ENCODE results near the gene HEPACAM.

HEPACAM gene

DNA sequence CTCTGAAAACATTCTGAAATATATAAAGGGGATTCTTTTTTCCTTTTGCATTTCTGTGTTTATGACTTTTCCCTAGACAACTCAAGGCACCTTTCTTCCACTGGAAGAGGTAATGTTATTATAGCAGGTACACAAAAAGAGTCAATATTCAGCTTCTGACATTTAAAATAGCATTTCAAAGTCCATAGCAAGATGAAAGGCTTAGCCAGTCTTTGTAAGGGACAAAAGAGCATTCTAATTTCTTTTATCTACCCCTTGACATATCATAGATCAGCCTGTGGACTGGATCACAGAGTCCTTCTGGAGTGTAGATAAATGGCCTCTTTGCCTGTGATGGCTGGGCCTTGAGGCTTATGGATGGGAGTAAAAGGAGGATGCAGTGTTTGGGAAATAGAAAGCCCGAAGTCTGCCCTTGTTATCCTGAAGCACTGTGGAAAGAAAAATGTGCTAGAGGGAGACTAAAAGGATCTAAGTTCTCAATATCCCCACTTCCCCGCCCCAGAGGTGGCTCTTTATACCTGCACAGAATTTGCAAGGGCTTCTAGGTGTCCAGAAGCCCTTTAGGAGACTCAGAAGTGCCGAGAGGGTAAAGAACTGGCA, 1.6 kb upstream of the HEPACAM start:
- DNase-seq (ENCODE audit: extremely low spot score) = no peak
- TF ChIP-seq ZNF384 (IDR thresholded peaks at IDR 0.05) (no peak), FOXA1 (IDR thresholded peaks at IDR 0.05) (no peak), ELF4 (IDR thresholded peaks at IDR 0.05) (no peak), FOXM1 (IDR thresholded peaks at IDR 0.05; ENCODE audit: borderline replicate concordance) (no peak), ARNT (IDR thresholded peaks at IDR 0.05) (no peak), SUZ12 (IDR thresholded peaks at IDR 0.05) (no peak), LEF1 (IDR thresholded peaks at IDR 0.05; ENCODE audit: borderline replicate concordance) (no peak), TARDBP (IDR thresholded peaks at IDR 0.05) (no peak), SP1 (IDR thresholded peaks at IDR 0.05) (no peak), L3MBTL2 (conservative IDR thresholded peaks at IDR 0.05) (no peak), CTBP1 (IDR thresholded peaks at IDR 0.05; ENCODE audit: borderline replicate concordance) (no peak), BHLHE40 (IDR thresholded peaks at IDR 0.05; ENCODE audit: borderline replicate concordance) (no peak), FOXK2 (IDR thresholded peaks at IDR 0.05) (no peak), NFRKB (IDR thresholded peaks at IDR 0.05) (no peak), HDGF (IDR thresholded peaks at IDR 0.05; ENCODE audit: borderline replicate concordance) (no peak)
- TF ChIP-seq, protein P1, sequence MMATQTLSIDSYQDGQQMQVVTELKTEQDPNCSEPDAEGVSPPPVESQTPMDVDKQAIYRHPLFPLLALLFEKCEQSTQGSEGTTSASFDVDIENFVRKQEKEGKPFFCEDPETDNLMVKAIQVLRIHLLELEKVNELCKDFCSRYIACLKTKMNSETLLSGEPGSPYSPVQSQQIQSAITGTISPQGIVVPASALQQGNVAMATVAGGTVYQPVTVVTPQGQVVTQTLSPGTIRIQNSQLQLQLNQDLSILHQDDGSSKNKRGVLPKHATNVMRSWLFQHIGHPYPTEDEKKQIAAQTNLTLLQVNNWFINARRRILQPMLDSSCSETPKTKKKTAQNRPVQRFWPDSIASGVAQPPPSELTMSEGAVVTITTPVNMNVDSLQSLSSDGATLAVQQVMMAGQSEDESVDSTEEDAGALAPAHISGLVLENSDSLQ (IDR thresholded peaks at IDR 0.05) = no peak
- ChIA-PET POLR2A (interaction anchor here (1.8 to 2.0 kb wide), 2 partner anchors 16 to 61 kb away, joined by 4 to 9 read pairs; partner anchors contain the start of gene CCDC15), CTCF (no interaction called here)

DNA sequence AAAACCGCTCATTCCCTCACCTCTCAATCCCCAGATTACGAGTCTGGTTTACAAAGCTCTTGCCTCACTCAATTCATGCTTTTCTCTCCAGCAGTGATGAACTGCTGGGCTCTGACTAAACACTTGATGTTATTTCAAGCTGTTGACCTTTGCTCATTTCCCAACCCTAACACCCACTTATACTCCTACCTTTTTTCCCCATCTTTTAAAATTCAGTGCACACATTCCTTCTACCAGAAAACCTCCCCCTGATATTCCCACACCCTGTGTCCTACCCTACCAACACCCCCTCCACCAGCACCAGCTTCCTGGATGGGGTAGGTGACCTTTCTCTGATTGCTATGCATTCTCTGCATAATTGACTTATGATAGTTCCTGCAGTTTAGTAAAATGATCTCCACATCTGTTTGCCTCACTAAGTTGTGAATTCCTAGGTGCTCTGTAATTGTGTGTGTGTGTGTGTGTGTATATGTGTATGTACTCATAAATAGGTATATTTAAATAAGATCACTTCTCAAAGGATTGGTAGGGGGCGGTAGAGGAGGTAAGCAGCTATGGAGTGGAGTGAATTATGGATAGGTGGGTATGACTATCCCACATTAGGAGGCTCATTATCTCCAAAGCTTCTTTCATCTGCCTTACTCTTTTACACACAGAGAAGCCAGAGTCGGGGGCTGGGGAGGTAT, 842 bp downstream of the HEPACAM start:
- DNase-seq (ENCODE audit: extremely low spot score) = no peak
- TF ChIP-seq NFRKB (IDR thresholded peaks at IDR 0.05) = no peak
- no peak for TF ChIP-seq FOXM1 (IDR thresholded peaks at IDR 0.05; ENCODE audit: borderline replicate concordance)
- TF ChIP-seq FOXA1 (IDR thresholded peaks at IDR 0.05) = no peak
- TF ChIP-seq L3MBTL2 (conservative IDR thresholded peaks at IDR 0.05) = no peak
- TF ChIP-seq FOXK2 (IDR thresholded peaks at IDR 0.05) = no peak
- TF ChIP-seq, protein P1 (IDR thresholded peaks at IDR 0.05) = no peak
- no peak for TF ChIP-seq ELF4 (IDR thresholded peaks at IDR 0.05)
- TF ChIP-seq ZNF384 (IDR thresholded peaks at IDR 0.05) = no peak
- TF ChIP-seq LEF1 (IDR thresholded peaks at IDR 0.05; ENCODE audit: borderline replicate concordance) = no peak
- ChIA-PET POLR2A (interaction anchor here (1.6 to 3.3 kb wide), 2 partner anchors 19 to 59 kb away, joined by 5 to 14 read pairs; partner anchors contain the start of gene CCDC15), CTCF (interaction anchor here (1.0 kb wide), 1 partner anchor 9 kb away, joined by 3 read pairs; no protein-coding TSS in a partner anchor)

DNA sequence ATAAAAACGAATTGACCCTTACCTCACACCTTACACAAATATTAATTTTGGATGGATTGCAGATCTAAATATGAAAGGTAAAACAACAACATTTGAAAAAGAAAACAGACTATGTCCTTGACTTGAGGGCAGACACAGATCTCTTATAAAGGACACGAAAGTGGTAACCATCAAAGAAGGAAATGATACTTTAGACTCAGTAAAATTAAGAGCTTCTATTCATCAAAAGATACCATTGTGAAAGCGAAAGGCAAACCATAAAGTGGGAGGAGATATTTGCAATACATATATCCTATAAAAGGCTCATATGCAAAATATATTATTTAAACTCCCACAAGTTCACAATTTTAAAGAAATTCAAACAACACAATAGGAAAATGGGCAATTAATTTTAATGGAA, 5.0 kb downstream of the HEPACAM start:
- DNase-seq (ENCODE audit: extremely low spot score) = no peak
- CTCF ChIA-PET = no interaction called here
- POLR2A ChIA-PET = no interaction called here
- TF ChIP-seq SP1 (IDR thresholded peaks at IDR 0.05) (no peak), ARNT (IDR thresholded peaks at IDR 0.05) (no peak), HDGF (IDR thresholded peaks at IDR 0.05; ENCODE audit: borderline replicate concordance) (no peak), TARDBP (IDR thresholded peaks at IDR 0.05) (no peak)

- DNase-seq (ENCODE audit: extremely low spot score) = no peak
- TF ChIP-seq FOXM1 (IDR thresholded peaks at IDR 0.05; ENCODE audit: borderline replicate concordance) = no peak
- no peak for TF ChIP-seq TARDBP (IDR thresholded peaks at IDR 0.05)
- no peak for TF ChIP-seq BHLHE40 (IDR thresholded peaks at IDR 0.05; ENCODE audit: borderline replicate concordance)
- TF ChIP-seq CTBP1 (IDR thresholded peaks at IDR 0.05; ENCODE audit: borderline replicate concordance) = no peak
- no peak for TF ChIP-seq LEF1 (IDR thresholded peaks at IDR 0.05; ENCODE audit: borderline replicate concordance)
- no peak for TF ChIP-seq L3MBTL2 (conservative IDR thresholded peaks at IDR 0.05)
- TF ChIP-seq FOXK2 (IDR thresholded peaks at IDR 0.05) = no peak
- TF ChIP-seq HDGF (IDR thresholded peaks at IDR 0.05; ENCODE audit: borderline replicate concordance) = no peak
- no peak for TF ChIP-seq ARNT (IDR thresholded peaks at IDR 0.05)
- TF ChIP-seq, protein P1 (IDR thresholded peaks at IDR 0.05) = no peak
- no peak for TF ChIP-seq ZNF384 (IDR thresholded peaks at IDR 0.05)
- no peak for TF ChIP-seq FOXA1 (IDR thresholded peaks at IDR 0.05)
- no peak for TF ChIP-seq ELF4 (IDR thresholded peaks at IDR 0.05)
- TF ChIP-seq SUZ12 (IDR thresholded peaks at IDR 0.05) = no peak
- no peak for TF ChIP-seq SP1 (IDR thresholded peaks at IDR 0.05)
- TF ChIP-seq NFRKB (IDR thresholded peaks at IDR 0.05) = no peak
- ChIA-PET CTCF (no interaction called here), POLR2A (no interaction called here)
These were observed 6.7 kb downstream of the HEPACAM start for GRCh38 chr11:124928942-124929665.

- TF ChIP-seq ARNT (IDR thresholded peaks at IDR 0.05) = no peak
- no peak for TF ChIP-seq FOXK2 (IDR thresholded peaks at IDR 0.05)
- TF ChIP-seq CTBP1 (IDR thresholded peaks at IDR 0.05; ENCODE audit: borderline replicate concordance) = no peak
- no peak for TF ChIP-seq ZNF384 (IDR thresholded peaks at IDR 0.05)
- TF ChIP-seq BHLHE40 (IDR thresholded peaks at IDR 0.05; ENCODE audit: borderline replicate concordance) = no peak
- TF ChIP-seq ELF4 (IDR thresholded peaks at IDR 0.05) = no peak
- no peak for TF ChIP-seq NFRKB (IDR thresholded peaks at IDR 0.05)
- no peak for TF ChIP-seq FOXA1 (IDR thresholded peaks at IDR 0.05)
- TF ChIP-seq, protein P1 (IDR thresholded peaks at IDR 0.05) = no peak
- TF ChIP-seq FOXM1 (IDR thresholded peaks at IDR 0.05; ENCODE audit: borderline replicate concordance) = no peak
- TF ChIP-seq L3MBTL2 (conservative IDR thresholded peaks at IDR 0.05) = no peak
- no peak for TF ChIP-seq SUZ12 (IDR thresholded peaks at IDR 0.05)
- TF ChIP-seq HDGF (IDR thresholded peaks at IDR 0.05; ENCODE audit: borderline replicate concordance) = no peak
- no peak for TF ChIP-seq LEF1 (IDR thresholded peaks at IDR 0.05; ENCODE audit: borderline replicate concordance)
- no peak for TF ChIP-seq SP1 (IDR thresholded peaks at IDR 0.05)
- no peak for TF ChIP-seq TARDBP (IDR thresholded peaks at IDR 0.05)
- POLR2A ChIA-PET = no interaction called here
- no peak for DNase-seq (ENCODE audit: extremely low spot score)
- CTCF ChIA-PET = interaction anchor here (0.7 kb wide), 1 partner anchor 1706 kb away, joined by 4 read pairs; no protein-coding TSS in a partner anchor
These were observed 12.6 kb downstream of the HEPACAM start for GRCh38 chr11:124923296-124923695.

All from HEK293T (cell line).